Neural cell (in vitro differentiated cells): ENCODE measurements around the gene WWC2. TPM values are rescaled to one million over a fixed set of nuclear protein-coding genes. Genes with fewer than 3 reads are reported as not detected.

Source experiments
- H2AFZ ChIP-seq: fragments of 200-600, 300-800 bp; sonication (generic), shearing (Covaris generic); 2 replicates; pipeline ENCODE4 v1.6.0; 2014; ENCODE audit warnings: low read depth, mild to moderate bottlenecking, antibody characterized with exemption, low read length, moderate library complexity
- H3F3A ChIP-seq: fragments of 200-600 bp; shearing (Covaris generic); 2 replicates; pipeline ENCODE4 v1.6.1; 2016; ENCODE audit warnings: mild to moderate bottlenecking, moderate library complexity, mixed read lengths, antibody characterized with exemption, low read length; ENCODE audit not compliant: insufficient read depth, poor library complexity, severe bottlenecking
- H3K27ac ChIP-seq: fragments of 200-600, 300-800 bp; sonication (generic), shearing (Covaris generic); 2 replicates; pipeline ENCODE4 v1.5.1; 2014; ENCODE audit warnings: mild to moderate bottlenecking, low read length, moderate library complexity
- H3K27me3 ChIP-seq: fragments of 300-800, 200-600 bp; sonication (generic), shearing (Covaris generic); 2 replicates; pipeline ENCODE4 v1.6.0; 2014; ENCODE audit warnings: mild to moderate bottlenecking, low read depth, low read length, moderate library complexity; ENCODE audit not compliant: insufficient read depth
- H3K36me3 ChIP-seq: fragments of 300-800, 200-600 bp; sonication (generic), shearing (Covaris generic); 2 replicates; pipeline ENCODE4 v1.5.1; 2014; ENCODE audit warnings: mild to moderate bottlenecking, antibody characterized with exemption, low read length, moderate library complexity; ENCODE audit not compliant: insufficient read depth
- H3K4me2 ChIP-seq: fragments of 300-800, 200-600 bp; sonication (generic), shearing (Covaris generic); 2 replicates; pipeline ENCODE4 v1.6.0; 2014; ENCODE audit warnings: mild to moderate bottlenecking, low read length
- H3K4me3 ChIP-seq: fragments of 300-800, 200-600 bp; sonication (generic), shearing (Covaris generic); 2 replicates; pipeline ENCODE4 v1.5.1; 2014; ENCODE audit warnings: mild to moderate bottlenecking, low read length, moderate library complexity
- H3K79me2 ChIP-seq: fragments of 200-600 bp; shearing (Covaris generic); replicated peaks from 2 replicates; pipeline ENCODE4 v1.6.0; 2014; ENCODE audit warnings: mild to moderate bottlenecking, low read length, moderate library complexity; ENCODE audit not compliant: insufficient read depth
- H3K9ac ChIP-seq: fragments of 300-800, 200-600 bp; sonication (generic), shearing (Covaris generic); 2 replicates; pipeline ENCODE4 v1.6.1; 2016; ENCODE audit warnings: mild to moderate bottlenecking, low read length, mixed read lengths
- H3K9me2 ChIP-seq: fragments of 200-600 bp; shearing (Covaris generic); 2 replicates; pipeline ENCODE4 v1.6.1; 2016; ENCODE audit warnings: mild to moderate bottlenecking, low read length, mixed read lengths; ENCODE audit not compliant: insufficient read depth
- H3K9me3 ChIP-seq: fragments of 200-600, 300-800 bp; sonication (generic), shearing (Covaris generic); 2 replicates; pipeline ENCODE4 v1.6.1; 2016; ENCODE audit warnings: mild to moderate bottlenecking, mixed run types, low read length, moderate library complexity, mixed read lengths
- H4K20me1 ChIP-seq: fragments of 200-600 bp; shearing (Covaris generic); 2 replicates; pipeline ENCODE4 v1.6.1; 2016; ENCODE audit warnings: mild to moderate bottlenecking, mixed run types; ENCODE audit not compliant: insufficient read depth
- EP300 ChIP-seq: fragments of 450-650 bp; conservative IDR thresholded peaks from 2 replicates; pipeline ENCODE4 v1.6.1; 2014; ENCODE audit warnings: antibody characterized with exemption, mild to moderate bottlenecking, moderate library complexity; ENCODE audit not compliant: poor library complexity, severe bottlenecking
- EZH2 ChIP-seq: fragments of 200-600, 300-800 bp; shearing (Covaris generic), sonication (generic); IDR thresholded peaks from 2 replicates; pipeline ENCODE4 v1.6.1; 2014; ENCODE audit warnings: antibody characterized with exemption, low read length, borderline replicate concordance, mild to moderate bottlenecking; ENCODE audit not compliant: insufficient read depth, poor library complexity, severe bottlenecking
- MXI1 ChIP-seq: fragments of 450-650 bp; conservative IDR thresholded peaks from 2 replicates; pipeline ENCODE4 v1.6.1; 2014; ENCODE audit warnings: antibody characterized with exemption, mild to moderate bottlenecking; ENCODE audit not compliant: poor library complexity, severe bottlenecking
- POLR2AphosphoS5 ChIP-seq: IDR thresholded peaks from 2 replicates; pipeline ENCODE4 v1.6.1; 2012
- RAD21 ChIP-seq: fragments of 450-650 bp; conservative IDR thresholded peaks from 2 replicates; pipeline ENCODE4 v1.6.1; 2014; ENCODE audit warnings: antibody characterized with exemption, mild to moderate bottlenecking, moderate library complexity
- SMC3 ChIP-seq: fragments of 450-650 bp; conservative IDR thresholded peaks from 2 replicates; pipeline ENCODE4 v1.6.1; 2014; ENCODE audit warnings: antibody characterized with exemption, mild to moderate bottlenecking, moderate library complexity; ENCODE audit not compliant: poor library complexity
- TAF1 ChIP-seq: IDR thresholded peaks from 2 replicates; pipeline ENCODE4 v1.6.1; 2012; ENCODE audit warnings: low read depth
- polyA plus RNA-seq: library from polyadenylated mRNA; depleted of rRNA; stranded (reverse); fragments of >200 nt; gene quantifications from 2 replicates; pipeline ENCODE4 v1.2.3, GENCODE V29; 2014
- TF ChIP-seq, protein P1 (sequence below): fragments of 450-650 bp; IDR thresholded peaks from 2 replicates; pipeline ENCODE4 v1.5.1; 2014; ENCODE audit warnings: antibody characterized with exemption, mild to moderate bottlenecking, moderate library complexity; ENCODE audit not compliant: poor library complexity, severe bottlenecking
- TF ChIP-seq, protein P2 (sequence below): IDR thresholded peaks from 2 replicates; pipeline ENCODE4 v1.6.1; 2012; ENCODE audit warnings: borderline replicate concordance

The WWC2 gene
- polyA plus RNA-seq, 1 donor from 2014 or later: 5.7 TPM

DNA sequence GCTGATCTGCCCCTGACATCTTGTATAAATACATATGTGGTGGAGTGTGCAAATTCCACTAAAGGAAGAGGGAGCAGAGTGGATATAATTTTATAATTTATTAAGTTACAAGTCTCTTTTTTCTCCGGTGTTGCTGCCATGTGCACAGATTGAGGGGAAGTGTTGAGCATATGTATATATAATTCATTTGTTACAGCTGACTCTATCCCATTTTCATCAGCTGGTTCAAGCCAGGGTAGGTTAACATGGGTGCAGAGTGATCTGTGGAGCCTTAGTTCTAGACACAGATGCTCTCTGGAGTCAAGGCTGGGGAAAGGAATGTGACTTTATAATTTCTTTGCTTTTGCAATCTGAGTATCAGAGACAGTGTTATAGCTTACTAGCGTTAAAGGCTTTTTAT is 103.5 kb downstream of the WWC2 start:
- Histone ChIP-seq H3K4me2 (no peak overlapping the region), H3K4me3 (no peak overlapping the region), H3K9me2 (no peaks in the 10 kb centered on the region), H4K20me1 (no peaks in the 10 kb centered on the region), H3K27me3 (no peaks in the 10 kb centered on the region), H3K9me3 (no peaks in the 10 kb centered on the region), H3K27ac (no peak overlapping the region), H2AFZ (no peak overlapping the region), H3K36me3 (peaks cover 5% of the 10 kb centered on the region), H3K9ac (no peak overlapping the region), H3K79me2 (no peaks in the 10 kb centered on the region), H3F3A (no peaks in the 10 kb centered on the region)
- TF ChIP-seq, protein P1, sequence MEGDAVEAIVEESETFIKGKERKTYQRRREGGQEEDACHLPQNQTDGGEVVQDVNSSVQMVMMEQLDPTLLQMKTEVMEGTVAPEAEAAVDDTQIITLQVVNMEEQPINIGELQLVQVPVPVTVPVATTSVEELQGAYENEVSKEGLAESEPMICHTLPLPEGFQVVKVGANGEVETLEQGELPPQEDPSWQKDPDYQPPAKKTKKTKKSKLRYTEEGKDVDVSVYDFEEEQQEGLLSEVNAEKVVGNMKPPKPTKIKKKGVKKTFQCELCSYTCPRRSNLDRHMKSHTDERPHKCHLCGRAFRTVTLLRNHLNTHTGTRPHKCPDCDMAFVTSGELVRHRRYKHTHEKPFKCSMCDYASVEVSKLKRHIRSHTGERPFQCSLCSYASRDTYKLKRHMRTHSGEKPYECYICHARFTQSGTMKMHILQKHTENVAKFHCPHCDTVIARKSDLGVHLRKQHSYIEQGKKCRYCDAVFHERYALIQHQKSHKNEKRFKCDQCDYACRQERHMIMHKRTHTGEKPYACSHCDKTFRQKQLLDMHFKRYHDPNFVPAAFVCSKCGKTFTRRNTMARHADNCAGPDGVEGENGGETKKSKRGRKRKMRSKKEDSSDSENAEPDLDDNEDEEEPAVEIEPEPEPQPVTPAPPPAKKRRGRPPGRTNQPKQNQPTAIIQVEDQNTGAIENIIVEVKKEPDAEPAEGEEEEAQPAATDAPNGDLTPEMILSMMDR: no peak

DNA sequence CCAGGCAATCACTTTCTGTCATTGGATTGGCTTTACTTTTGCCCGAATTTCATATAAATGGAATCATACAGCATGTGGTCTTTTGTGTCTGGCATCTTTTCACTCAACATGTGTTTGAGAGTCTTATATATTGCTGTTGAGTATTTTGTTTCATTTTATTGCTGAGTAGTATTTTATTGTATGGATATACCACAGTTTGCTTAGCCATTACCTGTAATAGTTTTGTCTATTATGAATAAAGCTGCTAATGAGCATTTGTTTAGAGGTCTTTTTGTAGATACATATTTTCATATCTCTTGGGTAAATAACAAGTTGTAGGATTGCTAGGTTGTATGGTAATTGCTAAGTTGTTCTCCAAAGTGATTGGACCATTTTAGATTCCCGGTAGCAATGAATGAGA is 105.7 kb downstream of the WWC2 start:
- no peak overlapping the region for H3K4me3 ChIP-seq

More for the DNA sequence above, 105.7 kb downstream of the WWC2 start:
- H3K9me3 ChIP-seq: no peaks in the 10 kb centered on the region
- H3K36me3 ChIP-seq: peaks cover 5% of the 10 kb centered on the region
- no peaks in the 10 kb centered on the region for H3K27me3 ChIP-seq
- no peak overlapping the region for H3K4me2 ChIP-seq
- no peak overlapping the region for H2AFZ ChIP-seq
- H3K9me2 ChIP-seq: no peaks in the 10 kb centered on the region
- no peak overlapping the region for H3K27ac ChIP-seq
- no peak overlapping the region for H3K9ac ChIP-seq
- H3K79me2 ChIP-seq: no peaks in the 10 kb centered on the region
- H4K20me1 ChIP-seq: no peaks in the 10 kb centered on the region
- H3F3A ChIP-seq: no peaks in the 10 kb centered on the region
- no peak for TF ChIP-seq EP300
- TF ChIP-seq MXI1: no peak
- TF ChIP-seq TAF1: no peak
- TF ChIP-seq, protein P1: no peak
- no peak for TF ChIP-seq RAD21
- no peak for TF ChIP-seq POLR2AphosphoS5
- TF ChIP-seq SMC3: no peak
- TF ChIP-seq, protein P2, sequence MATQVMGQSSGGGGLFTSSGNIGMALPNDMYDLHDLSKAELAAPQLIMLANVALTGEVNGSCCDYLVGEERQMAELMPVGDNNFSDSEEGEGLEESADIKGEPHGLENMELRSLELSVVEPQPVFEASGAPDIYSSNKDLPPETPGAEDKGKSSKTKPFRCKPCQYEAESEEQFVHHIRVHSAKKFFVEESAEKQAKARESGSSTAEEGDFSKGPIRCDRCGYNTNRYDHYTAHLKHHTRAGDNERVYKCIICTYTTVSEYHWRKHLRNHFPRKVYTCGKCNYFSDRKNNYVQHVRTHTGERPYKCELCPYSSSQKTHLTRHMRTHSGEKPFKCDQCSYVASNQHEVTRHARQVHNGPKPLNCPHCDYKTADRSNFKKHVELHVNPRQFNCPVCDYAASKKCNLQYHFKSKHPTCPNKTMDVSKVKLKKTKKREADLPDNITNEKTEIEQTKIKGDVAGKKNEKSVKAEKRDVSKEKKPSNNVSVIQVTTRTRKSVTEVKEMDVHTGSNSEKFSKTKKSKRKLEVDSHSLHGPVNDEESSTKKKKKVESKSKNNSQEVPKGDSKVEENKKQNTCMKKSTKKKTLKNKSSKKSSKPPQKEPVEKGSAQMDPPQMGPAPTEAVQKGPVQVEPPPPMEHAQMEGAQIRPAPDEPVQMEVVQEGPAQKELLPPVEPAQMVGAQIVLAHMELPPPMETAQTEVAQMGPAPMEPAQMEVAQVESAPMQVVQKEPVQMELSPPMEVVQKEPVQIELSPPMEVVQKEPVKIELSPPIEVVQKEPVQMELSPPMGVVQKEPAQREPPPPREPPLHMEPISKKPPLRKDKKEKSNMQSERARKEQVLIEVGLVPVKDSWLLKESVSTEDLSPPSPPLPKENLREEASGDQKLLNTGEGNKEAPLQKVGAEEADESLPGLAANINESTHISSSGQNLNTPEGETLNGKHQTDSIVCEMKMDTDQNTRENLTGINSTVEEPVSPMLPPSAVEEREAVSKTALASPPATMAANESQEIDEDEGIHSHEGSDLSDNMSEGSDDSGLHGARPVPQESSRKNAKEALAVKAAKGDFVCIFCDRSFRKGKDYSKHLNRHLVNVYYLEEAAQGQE: no peak
- no peak for TF ChIP-seq EZH2
